Pons (tissue), 1 donor: ENCODE data around the gene SMIM27.

Experiments used
- DNase-seq: peaks from one replicate; pipeline ENCODE4 v3.0.0-alpha.2; 2016; ENCODE audit warnings: low spot score

SMIM27 gene

GRCh38 chr9:32558408-32558934, 6.3 kb downstream of the SMIM27 start:
- no peak for DNase-seq

DNA sequence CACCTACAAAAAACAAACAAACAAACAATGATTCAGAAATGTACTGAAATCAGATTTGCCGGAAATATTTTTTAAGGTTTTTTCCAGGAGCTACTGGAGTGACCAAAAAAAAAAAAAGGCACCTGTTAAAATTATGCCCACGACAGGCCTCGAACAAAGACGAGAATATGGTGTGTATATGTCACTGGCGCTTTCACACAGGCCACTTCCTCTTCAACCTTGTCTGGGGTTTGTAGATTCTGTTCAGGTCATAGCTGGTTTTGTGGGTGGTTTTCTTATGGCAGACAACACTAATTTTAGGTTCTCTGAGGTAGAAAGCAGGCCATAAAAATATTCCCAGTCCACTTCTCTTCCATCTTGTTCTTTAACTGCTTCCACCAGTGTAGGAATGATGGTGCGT, 13.8 kb downstream of the SMIM27 start:
- no peak for DNase-seq

DNA sequence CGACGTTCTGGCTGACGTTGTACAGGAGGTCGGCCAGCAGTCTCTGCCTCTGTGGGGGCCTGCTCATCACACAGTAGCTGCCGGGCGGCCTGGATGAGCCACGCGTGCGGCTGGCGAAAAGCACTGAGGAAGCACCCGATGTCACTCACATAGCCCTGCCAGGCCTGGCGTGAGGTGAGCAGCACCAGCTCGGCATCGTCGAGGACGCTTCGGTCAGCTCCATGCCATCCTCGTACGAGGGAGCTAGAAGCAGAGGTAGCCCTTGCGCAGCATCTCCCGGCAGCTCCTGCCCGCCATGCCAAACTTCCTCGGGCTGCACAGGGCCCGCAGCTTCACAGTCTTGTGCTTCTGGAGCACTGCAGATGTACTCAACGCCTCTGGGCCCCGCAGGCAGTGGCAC, 14.6 kb downstream of the SMIM27 start:
- no peak for DNase-seq

- no peak for DNase-seq
Observed at GRCh38 chr9:32570262-32570661, 18.1 kb downstream of the SMIM27 start.

DNA sequence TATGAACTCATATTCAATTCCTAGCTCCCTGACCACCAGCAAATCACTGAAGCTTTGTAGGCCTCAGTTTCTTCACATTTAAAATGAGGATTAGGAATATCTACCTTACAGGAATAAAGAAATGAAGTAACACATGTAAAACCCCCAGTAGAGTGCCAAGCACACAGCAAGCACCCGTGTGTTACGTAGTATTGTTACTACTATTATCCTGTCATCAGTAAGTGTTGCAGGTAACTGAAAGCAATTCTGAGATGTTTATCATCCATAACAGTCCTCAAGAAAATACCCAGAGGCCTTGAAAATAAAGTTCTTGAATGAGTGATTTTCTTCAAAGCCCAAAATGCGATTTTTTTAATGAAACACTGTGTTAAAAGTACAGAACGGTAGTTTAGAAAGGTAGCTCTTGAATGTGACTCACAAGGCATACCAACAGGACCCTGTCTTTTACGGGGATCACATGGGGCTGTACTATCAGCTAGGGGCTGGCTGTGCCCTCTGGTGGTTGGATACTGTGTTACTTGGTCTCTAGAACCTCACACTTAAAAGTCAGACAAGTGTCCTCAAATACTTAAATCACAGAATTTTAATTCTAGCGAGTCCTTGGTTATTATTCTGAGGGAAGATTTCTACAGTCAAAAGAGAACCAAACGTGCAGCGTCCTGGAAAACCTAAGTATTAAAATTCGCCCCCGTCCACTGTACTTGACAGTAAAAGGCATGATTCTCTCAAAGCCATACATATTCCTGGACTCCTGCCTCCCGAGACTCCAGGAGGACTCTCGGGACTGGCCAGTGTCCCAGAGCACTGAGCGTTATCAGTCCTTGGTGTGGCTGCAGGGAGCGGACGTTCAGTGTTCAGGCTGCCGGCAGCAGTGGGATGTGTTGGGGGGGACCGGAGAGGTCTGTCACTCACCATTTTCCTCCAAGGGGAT, 20.1 kb downstream of the SMIM27 start:
- DNase-seq = peak; percentile 82

GRCh38 chr9:32572900-32573523, 20.9 kb downstream of the SMIM27 start, which contains the start of gene NDUFB6:
Gene NDUFB6 (minus strand): TSS chr9:32573159. CDS start chr9:32573060, 99 bp downstream.
- peak; percentile 90 for DNase-seq

DNA sequence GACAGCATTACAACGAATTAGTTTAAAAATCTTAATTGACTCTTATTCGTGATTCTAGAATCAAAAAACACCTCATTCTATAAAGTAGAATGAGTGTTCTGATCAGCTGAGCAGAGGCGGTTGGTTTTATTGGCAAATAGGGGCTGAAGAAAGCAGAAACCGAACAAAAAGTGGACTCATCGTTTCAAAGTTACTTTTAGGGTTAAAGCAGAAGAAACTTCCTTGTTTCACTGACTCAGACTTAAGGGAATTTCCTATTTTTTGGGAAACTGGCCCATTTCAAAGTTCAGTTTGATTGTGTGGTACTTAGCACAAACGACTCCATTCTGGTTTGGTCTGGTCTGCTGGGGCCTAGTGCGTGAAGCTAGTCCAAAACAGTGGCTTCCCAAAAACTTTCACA, 21.7 kb downstream of the SMIM27 start:
- DNase-seq = no peak

DNA sequence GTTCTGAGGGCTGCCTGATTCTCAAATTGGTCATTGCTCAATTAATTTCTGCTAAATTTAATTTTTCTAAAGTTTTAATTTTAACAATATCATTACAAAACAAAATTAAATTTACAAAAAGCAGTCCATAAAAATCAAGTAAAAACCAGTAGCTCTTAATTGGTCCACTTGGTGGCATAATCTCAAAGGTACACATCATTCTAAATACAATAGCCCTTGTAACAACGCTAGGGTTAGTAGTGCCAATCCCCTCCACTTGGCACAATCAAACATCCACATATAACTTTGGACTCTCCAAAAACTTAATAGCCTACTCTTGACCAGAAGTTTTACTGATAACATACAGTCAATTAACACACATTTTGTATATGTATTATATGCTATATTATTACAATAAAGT, 22.7 kb downstream of the SMIM27 start:
- no peak for DNase-seq

- DNase-seq = no peak
Observed at GRCh38 chr9:32577316-32577715, 25.2 kb downstream of the SMIM27 start.

DNA sequence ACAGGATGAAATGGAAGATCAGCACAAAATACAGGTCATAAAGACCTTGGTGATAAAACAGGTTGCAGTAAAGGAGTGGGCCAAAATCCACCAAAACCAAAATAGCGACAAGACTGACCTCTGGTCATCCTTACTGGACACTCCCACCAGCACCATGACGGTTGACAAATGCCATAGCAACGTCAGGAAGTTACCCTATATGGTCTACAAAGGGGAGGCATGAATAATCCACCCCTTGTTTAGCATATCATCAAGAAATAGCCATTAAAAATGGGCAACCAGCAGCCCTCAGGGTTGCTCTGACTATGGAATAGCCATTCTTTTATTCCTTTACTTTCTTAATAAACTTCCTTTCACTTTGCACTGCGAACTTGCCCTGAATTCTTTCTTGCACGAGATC, 26.8 kb downstream of the SMIM27 start:
- DNase-seq = no peak

GRCh38 chr9:32579706-32580331, 27.7 kb downstream of the SMIM27 start:
- peak; percentile 60 for DNase-seq

DNA sequence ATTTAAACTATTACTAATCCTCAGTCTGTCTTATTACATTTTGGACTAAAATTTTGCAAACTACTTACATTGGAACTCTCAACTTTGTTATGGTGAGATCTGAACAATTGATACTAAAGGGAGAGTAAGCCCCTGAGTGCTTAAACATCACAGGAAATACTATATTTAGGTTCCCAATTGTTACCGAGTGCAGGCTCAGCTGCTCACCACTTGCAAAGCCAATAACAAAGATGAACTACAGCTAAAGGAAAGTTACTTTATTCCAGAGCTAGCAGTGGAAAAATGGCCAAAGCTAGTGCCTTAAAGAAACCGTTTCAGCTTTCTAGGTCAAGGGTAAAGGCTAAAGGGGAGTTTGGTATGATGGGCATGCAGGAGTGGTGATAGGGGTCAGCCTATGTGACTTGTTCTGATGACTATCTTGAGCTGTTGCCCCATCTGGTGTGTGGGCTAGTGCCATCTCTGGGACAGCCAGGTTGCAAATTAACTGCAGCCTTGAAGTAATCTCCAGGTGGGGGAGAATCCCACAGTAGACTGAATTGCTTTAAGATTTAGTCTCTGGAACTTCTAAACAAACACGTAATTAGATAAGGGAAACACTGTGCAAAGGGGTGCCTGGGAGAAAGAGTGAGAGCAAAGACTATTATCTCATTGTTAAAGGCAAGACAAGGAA, 28.6 kb downstream of the SMIM27 start:
- DNase-seq = no peak

DNA sequence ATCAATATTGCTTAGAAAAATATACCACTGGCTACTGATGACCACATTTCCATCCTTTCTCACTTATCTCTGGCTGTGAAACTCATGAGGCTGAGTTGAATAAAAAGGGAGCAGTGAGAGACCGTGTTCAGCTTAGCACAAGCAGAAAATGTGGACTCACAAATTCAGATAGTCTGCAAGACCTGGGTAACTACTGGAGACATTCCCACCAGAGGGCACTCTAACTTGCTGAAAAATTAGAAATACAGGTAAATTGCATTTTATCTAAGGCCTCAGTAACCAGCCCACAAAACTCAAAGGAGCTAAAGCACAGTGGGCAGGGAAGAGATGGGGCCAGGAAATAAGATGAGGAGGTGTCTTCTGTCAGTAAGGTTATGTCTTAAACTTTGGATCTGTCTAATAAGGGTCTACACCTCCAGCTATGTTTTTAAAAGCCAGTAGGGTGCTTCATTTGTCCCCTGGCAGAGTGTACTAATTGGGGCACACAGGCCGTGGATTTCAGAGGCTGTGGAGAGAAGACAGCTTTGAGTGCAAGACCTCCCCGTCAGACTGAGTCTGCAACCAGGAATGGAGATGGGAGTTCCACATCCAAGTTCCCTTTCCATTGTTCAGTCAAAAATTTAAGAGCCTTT, 29.5 kb downstream of the SMIM27 start:
- peak; percentile 64 for DNase-seq

GRCh38 chr9:32584784-32585183, 32.7 kb downstream of the SMIM27 start:
- no peak for DNase-seq

- DNase-seq = no peak
Observed at GRCh38 chr9:32587901-32588300, 35.8 kb downstream of the SMIM27 start.

GRCh38 chr9:32589083-32589723, 37.1 kb downstream of the SMIM27 start:
- peak; percentile 75 for DNase-seq

DNA sequence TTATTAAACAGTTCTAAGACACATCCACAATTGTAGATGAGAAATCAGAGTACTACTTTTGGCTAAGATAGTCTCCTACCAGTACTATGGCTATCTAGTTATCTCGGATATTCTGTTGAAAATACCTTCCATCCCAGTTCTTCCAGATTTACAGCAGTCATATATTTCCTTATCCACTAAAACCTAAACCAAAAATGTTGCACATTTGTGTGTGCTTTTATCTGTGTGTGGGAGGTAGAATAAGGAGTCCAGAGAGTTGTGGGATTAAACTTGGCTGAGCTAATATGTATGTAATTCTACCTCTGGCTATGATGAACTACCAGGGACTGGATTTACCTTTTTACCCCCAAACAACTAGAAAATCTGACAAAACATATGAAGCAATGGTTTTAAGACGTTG, 38.3 kb downstream of the SMIM27 start:
- no peak for DNase-seq

- no peak for DNase-seq
Observed at GRCh38 chr9:32590898-32591297, 38.8 kb downstream of the SMIM27 start.

DNA sequence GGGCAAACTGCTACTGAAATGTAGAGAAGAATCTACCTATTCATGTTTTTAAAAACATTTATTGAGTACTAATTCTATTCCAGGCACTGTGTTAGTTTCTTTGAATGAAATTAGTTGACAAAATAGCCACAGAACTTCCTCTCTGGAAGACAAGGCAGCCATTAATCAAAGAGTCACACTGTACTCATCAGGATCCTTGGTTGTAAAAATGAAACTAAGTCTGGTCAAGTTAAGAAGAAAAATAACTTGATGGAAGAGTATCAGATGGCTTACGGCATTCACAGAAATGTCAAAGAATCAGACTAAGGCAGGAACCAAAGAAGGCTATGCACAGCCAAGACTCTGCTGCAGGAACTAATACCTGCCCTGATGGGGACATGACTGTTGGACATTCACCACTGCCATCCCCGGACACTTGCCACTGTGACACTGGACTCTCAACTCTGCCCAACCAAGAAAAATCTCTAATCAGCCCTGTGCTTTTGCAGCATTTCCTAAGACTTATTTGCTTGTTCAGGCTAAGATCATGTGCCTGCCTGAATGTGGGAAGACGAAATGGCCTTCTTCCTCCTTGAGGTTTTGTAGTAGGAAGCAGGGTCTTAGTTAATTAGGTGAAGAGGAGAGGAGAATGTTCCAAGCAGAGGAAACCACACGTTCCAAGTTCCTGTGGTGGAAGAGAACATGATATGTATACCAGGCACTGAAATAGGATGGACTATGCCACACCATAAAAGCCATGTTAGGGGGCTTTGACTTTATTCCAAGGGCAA, 44.2 kb downstream of the SMIM27 start:
- no peak for DNase-seq

GRCh38 chr9:32596936-32597335, 44.8 kb downstream of the SMIM27 start:
- no peak for DNase-seq
